T-helper 2 cell (primary cell): ENCODE data around the gene CELF2.

ENCODE experiments used
- DNase-seq, 5 experiments: peaks; one replicate each; pipeline versions ENCODE4 v3.0.0 to v3.0.0-alpha.2; 2012 to 2022

The CELF2 gene

GRCh38 chr10:11004144-11005077, 13.3 kb upstream of the CELF2 start:
- no peak for DNase-seq

DNA sequence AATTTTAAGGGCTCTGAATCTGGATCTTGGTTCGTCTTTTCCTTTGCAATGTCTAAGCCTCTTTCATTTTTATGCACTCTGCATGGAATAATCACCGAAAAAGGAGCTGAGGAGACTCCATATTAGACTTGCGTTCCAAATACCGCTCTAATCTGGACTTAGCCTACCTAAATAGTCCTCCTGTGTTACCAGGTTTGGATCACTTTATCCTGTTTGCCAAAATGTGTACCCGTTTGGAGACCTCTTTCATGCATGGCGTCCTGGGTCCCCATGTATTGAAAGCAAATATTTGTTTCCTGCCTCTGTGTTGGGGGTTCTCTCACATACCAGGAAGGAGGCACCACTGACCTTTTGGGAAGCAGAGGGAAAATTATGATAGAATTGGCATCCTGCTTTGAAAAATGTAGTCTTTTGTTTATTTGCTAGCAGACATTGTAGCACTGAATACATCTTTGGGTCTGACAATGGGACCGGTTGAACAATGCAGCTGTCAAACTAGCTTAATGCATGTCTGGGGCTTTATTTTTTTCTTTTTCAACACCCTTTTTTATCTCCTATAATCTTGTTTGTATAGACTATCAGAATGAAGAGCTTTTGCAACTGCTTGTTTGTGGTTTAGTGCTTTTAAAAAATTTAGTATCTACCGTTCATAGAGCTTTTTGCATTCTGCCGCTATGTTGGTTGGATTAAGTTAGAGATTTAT, 11.8 kb upstream of the CELF2 start:
- DNase-seq = peak in 1 of 5 experiments; percentile 30

DNA sequence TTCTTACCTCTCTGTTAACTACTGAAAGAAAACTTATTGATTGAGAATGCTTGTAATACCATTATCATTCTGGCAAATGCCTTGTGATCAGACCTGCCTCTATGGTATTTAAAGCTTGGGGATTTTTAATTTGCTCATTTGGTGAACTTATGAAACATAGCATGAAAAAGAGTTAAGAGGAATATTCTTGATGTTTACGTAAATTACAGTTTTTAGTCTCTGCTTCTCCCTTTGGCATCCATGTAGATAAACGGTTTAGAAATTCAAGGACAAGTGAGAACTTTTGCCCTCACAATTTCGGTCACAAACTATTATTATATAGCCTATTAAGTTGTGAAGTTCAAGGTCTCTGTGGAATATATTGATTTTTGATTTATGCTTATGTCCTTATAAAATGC, 11.2 kb upstream of the CELF2 start:
- DNase-seq = no peak

DNA sequence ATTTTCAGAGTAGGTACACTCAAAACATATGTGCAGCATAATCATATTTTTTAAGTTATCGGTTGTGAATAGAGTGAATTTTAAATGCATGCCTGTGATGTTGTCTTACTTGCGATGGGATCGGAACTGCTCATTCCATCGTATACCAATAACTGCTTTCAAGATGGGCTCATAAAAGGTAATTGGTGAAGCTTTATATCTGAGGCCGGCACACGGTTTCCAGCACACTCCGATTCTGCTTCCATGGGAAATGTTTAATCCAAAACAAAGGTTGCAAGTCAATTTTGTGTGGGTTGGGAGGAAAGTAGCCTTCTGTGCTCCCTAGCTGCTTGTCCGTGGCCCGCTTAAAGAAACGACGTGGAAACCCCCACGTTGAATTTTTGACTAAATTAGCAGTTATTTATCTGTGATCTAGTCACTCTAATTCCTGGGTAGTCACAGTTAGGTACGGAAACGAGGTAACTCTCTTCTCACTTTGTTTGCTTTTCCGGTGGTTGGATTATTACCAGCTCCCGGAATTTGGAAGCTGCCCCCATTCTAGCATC, 10.1 kb upstream of the CELF2 start:
- DNase-seq = no peak

GRCh38 chr10:11009471-11010308, 8.0 kb upstream of the CELF2 start:
- DNase-seq = peak in 1 of 5 experiments; percentile 55

GRCh38 chr10:11010582-11010981, 7.1 kb upstream of the CELF2 start:
- DNase-seq = no peak

- DNase-seq = no peak
Measured at GRCh38 chr10:11011436-11011835, 6.2 kb upstream of the CELF2 start.

- peak in 1 of 5 experiments; percentile 21 for DNase-seq
Measured at GRCh38 chr10:11011984-11012383, 5.7 kb upstream of the CELF2 start.

- no peak for DNase-seq
Measured at GRCh38 chr10:11012421-11013295, 5.0 kb upstream of the CELF2 start.

DNA sequence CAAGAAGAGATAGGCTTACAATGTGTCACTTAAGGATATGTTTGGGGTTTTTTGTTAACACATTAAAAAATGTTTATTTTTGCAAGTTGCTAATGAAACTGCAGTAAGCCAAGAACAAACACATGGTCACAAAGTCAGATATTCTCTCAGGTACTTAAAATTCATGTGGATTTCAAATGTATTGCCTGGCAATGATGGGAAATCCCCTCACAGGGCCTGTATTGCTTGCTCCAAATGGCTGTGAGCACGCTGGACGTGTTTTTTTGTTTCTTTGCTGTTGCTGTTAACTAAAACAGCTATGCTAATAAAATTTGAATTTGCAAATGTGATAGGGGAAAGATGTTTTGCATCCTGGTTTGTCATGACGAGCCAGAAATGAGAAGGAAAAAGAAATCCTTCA, 3.8 kb upstream of the CELF2 start:
- DNase-seq = no peak

GRCh38 chr10:11014671-11015445, 2.8 kb upstream of the CELF2 start:
- no peak for DNase-seq

- DNase-seq = no peak
Measured at GRCh38 chr10:11015446-11015934, 2.2 kb upstream of the CELF2 start.

DNA sequence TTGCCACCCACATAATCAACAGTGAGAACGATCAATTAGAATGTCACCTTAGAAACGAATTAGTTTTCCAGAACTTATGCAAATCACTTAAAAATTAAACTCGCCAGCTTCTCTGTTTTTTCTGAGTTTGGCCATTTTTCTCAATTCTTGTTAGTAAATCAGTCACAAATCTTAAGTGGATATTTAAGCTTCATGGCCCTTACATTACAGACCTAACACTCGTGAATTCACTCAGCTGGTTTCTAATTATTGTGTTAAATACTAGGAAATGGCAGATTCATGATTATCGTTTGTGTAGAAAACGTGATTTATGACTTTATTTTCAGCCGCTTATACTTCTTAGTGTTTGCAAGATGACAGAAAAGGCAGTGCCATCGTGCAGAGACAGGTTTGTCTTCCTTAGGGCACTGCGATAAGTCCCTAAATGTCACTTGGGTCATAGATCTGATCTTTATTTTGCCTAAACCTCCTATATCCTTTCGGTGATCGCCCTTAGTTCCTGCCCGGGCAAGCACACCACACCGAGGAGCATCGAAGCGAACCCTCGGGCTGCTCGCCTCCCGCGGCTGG, 587 bp upstream of the CELF2 start:
- peak in 1 of 5 experiments; percentile 10 for DNase-seq

GRCh38 chr10:11018432-11018841, 765 bp downstream of the CELF2 start:
- DNase-seq = peak in 1 of 5 experiments; percentile 24

DNA sequence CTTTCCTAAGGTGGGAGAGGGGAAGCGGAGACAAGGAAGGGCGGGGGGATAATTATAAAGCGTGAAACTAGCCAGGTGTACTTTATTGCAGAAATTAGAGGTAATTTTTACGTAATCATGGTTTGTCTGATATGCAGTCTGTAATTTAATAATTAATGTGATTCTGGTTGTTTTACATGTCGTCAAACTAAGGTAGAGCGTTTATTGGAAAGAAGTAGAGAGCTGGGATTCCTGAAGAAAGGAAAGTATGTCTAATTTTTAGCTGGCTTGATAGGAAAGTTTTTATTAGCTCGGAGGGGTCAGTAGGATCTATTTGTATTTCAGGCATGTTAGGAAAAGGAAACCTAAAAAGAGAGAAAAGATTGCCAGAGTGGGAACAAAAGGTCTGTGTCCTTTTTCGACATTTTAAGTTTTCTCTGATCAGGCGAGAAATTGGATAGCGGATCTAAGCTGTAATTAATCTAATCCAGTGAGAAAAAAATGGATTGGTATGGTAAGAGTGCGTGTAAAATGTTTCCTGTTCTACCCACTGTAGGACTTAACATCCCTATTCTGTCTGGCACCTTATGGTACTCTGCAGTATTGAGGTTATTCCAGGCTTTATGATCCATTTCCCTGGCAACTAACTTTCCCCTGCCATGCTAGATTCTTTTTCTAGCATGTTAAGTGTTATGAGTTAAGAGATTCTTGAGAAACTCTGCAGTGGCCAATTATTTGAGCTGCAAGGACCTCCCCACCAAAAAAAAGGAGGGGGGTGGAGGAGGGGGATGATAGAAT, 1.4 kb downstream of the CELF2 start:
- DNase-seq = peak in 1 of 5 experiments; percentile 12

DNA sequence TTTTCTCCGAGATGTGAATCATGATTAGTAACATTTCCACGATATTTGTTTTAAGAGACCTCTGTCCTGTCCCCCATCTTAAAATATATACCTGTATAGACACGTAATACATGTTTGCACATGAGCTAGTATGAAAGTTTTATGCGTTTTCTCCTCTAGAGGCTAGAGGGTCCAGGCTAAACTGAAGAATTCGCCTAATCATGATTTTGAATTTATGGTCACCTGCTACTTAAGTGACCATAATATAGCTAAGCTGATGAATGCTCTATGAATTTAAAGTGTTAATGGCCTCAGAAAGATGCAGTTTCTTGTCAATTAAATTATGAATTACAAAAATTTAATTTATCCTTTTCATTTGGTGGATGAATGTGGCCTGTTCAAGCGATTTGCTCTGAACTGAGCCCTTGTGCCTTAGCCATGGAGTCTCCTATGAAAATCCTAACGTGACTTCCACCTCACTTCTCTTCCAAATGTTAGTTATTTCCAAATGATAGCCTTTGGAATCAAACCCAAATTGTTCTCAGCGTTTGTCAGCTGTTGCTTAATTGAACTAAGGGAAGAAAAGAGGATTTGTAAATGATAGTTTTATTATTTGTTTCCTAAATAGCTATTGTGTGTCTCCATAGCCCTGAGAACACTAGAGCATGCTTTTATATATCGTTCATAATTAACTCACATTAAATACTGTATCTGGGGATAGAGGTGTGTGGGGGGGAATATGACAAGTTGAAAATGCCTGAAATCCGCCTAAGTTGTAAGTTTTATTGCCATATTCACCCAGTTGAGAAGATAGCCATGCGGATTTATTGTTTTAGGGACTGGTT, 2.3 kb downstream of the CELF2 start:
- DNase-seq = no peak

DNA sequence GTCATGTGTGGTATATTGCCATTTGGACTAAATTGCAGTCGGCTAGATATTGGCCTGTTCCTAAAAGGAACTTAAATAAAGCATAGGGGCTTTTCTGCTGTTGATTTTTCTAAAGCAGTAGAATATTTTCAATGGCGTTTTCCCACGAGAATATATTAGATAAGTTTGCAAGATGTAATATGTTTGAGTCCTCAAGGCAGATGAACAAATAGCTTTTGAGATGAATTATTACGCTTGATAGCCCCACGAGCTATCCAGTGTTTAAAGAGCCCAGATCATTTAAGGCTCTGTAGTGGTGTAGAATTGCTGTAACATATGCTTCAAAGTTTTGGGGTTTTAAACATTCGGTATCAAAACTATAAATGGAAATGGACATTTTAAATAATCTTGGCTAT, 2.9 kb downstream of the CELF2 start:
- DNase-seq = no peak

DNA sequence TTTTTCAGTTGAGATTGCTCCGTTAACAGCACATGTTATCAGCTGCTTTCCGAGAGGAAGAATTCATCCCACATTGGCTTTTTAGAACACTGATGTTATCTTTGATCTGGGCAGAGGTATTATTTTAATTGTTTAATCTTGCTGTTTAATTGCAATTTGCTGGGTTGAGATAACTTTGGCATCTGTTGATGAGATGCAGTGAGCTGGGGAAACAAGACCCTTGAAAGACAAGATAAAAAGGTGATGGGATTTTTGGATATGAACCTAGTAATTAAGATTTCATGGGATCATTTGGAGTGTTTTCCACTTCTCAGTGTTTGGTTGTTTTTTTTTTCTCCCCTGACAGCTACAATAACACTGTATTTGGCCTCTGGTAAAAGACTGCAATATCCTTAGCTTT, 4.5 kb downstream of the CELF2 start:
- no peak for DNase-seq
